MM.1S (cell line): ENCODE results near the gene ZBTB17.

ENCODE experiments used
- DNase-seq: peaks from one replicate; pipeline ENCODE4 v3.0.0-alpha.2; 2015
- H2AFZ ChIP-seq: fragments of 300-600 bp; sonication (generic); 2 replicates; pipeline ENCODE4 v1.6.0; 2016; ENCODE audit warnings: antibody characterized with exemption, low read length
- H3F3A ChIP-seq: fragments of 300-600 bp; sonication (generic); 2 replicates; pipeline ENCODE4 v1.6.1; 2016; ENCODE audit warnings: mild to moderate bottlenecking, antibody characterized with exemption, low read length, moderate library complexity, mixed read lengths; ENCODE audit not compliant: insufficient read depth
- H3K27ac ChIP-seq: fragments of 300-600 bp; sonication (generic); 2 replicates; pipeline ENCODE4 v1.5.1; 2016; ENCODE audit warnings: mild to moderate bottlenecking, low read length
- H3K27me3 ChIP-seq: fragments of 300-600 bp; sonication (generic); replicated peaks from 2 replicates; pipeline ENCODE4 v1.6.0; 2016; ENCODE audit warnings: low read length; ENCODE audit not compliant: insufficient read depth
- H3K36me3 ChIP-seq: fragments of 300-600 bp; sonication (generic); replicated peaks from 2 replicates; pipeline ENCODE4 v1.6.1; 2016; ENCODE audit warnings: mild to moderate bottlenecking, low read length, mixed read lengths; ENCODE audit not compliant: insufficient read depth
- H3K4me1 ChIP-seq: fragments of 300-600 bp; sonication (generic); 2 replicates; pipeline ENCODE4 v1.6.1; 2016; ENCODE audit warnings: low read length, mixed read lengths
- H3K4me2 ChIP-seq: fragments of 300-600 bp; sonication (generic); 2 replicates; pipeline ENCODE4 v1.6.0; 2016; ENCODE audit warnings: low read depth, low read length
- H3K4me3 ChIP-seq: fragments of 300-600 bp; sonication (generic); 2 replicates; pipeline ENCODE4 v1.5.1; 2016; ENCODE audit warnings: low read length, mixed read lengths
- H3K79me2 ChIP-seq: fragments of 300-600 bp; sonication (generic); 2 replicates; pipeline ENCODE4 v1.6.1; 2016; ENCODE audit warnings: mixed run types, low read length, mixed read lengths
- H3K9ac ChIP-seq: fragments of 300-600 bp; sonication (generic); 2 replicates; pipeline ENCODE4 v1.6.1; 2016; ENCODE audit warnings: low read length, mixed read lengths
- H3K9me2 ChIP-seq: fragments of 300-600 bp; sonication (generic); replicated peaks from 2 replicates; pipeline ENCODE4 v1.6.1; 2016; ENCODE audit warnings: mild to moderate bottlenecking, low read length, mixed read lengths; ENCODE audit not compliant: insufficient read depth
- H3K9me3 ChIP-seq: fragments of 300-600 bp; sonication (generic); replicated peaks from 2 replicates; pipeline ENCODE4 v1.6.1; 2016; ENCODE audit warnings: mild to moderate bottlenecking, low read length, mixed read lengths; ENCODE audit not compliant: insufficient read depth
- H4K20me1 ChIP-seq: fragments of 300-600 bp; sonication (generic); 2 replicates; pipeline ENCODE4 v1.6.1; 2016; ENCODE audit warnings: mild to moderate bottlenecking, low read length, moderate library complexity, mixed read lengths; ENCODE audit not compliant: insufficient read depth
- EZH2 ChIP-seq: fragments of 300-600 bp; sonication (generic); optimal IDR thresholded peaks from 2 replicates; pipeline ENCODE3; 2017; ENCODE audit warnings: low read depth, mild to moderate bottlenecking, antibody characterized with exemption, low read length, mixed read lengths
- EZH2phosphoT487 ChIP-seq: fragments of 300-600 bp; sonication (generic); IDR thresholded peaks from 2 replicates; pipeline ENCODE4 v1.6.1; 2018; ENCODE audit warnings: antibody characterized with exemption, low read length
- TF ChIP-seq, protein P1 (sequence below): fragments of 300-600 bp; sonication (generic); IDR thresholded peaks from 2 replicates; pipeline ENCODE4 v1.5.1; 2016; ENCODE audit warnings: antibody characterized with exemption, low read length, mixed read lengths

The ZBTB17 gene

DNA sequence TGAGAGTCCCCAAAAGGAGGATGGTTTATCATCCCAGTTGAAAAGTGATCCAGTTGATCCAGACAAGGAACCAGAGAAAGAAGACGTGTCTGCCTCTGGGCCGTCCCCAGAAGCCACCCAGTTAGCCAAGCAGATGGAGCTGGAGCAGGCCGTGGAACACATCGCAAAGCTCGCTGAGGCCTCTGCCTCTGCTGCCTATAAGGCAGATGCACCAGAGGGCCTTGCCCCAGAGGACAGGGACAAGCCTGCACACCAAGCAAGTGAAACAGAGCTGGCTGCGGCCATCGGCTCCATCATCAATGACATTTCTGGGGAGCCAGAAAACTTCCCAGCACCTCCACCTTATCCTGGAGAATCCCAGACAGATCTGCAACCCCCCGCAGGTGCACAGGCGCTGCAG lies 43.3 kb downstream of the ZBTB17 start:
- Histone ChIP-seq H3K4me2 (no peak overlapping the region), H3K36me3 (peaks cover 29% of the 10 kb centered on the region), H3K27ac (no peak overlapping the region), H3K27me3 (no peaks in the 10 kb centered on the region), H3K9me3 (no peaks in the 10 kb centered on the region), H3K79me2 (peaks cover 5% of the 10 kb centered on the region; the same call in 1 of the 2 replicates), H3K4me3 (no peak overlapping the region), H4K20me1 (no peaks in the 10 kb centered on the region), H3K4me1 (no peaks in the 10 kb centered on the region), H3K9ac (no peak overlapping the region), H3F3A (no peaks in the 10 kb centered on the region), H3K9me2 (no peaks in the 10 kb centered on the region), H2AFZ (no peak overlapping the region)
- no peak for DNase-seq
- no peak for TF ChIP-seq EZH2
- TF ChIP-seq, protein P1, sequence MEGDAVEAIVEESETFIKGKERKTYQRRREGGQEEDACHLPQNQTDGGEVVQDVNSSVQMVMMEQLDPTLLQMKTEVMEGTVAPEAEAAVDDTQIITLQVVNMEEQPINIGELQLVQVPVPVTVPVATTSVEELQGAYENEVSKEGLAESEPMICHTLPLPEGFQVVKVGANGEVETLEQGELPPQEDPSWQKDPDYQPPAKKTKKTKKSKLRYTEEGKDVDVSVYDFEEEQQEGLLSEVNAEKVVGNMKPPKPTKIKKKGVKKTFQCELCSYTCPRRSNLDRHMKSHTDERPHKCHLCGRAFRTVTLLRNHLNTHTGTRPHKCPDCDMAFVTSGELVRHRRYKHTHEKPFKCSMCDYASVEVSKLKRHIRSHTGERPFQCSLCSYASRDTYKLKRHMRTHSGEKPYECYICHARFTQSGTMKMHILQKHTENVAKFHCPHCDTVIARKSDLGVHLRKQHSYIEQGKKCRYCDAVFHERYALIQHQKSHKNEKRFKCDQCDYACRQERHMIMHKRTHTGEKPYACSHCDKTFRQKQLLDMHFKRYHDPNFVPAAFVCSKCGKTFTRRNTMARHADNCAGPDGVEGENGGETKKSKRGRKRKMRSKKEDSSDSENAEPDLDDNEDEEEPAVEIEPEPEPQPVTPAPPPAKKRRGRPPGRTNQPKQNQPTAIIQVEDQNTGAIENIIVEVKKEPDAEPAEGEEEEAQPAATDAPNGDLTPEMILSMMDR: no peak
- no peak for TF ChIP-seq EZH2phosphoT487

DNA sequence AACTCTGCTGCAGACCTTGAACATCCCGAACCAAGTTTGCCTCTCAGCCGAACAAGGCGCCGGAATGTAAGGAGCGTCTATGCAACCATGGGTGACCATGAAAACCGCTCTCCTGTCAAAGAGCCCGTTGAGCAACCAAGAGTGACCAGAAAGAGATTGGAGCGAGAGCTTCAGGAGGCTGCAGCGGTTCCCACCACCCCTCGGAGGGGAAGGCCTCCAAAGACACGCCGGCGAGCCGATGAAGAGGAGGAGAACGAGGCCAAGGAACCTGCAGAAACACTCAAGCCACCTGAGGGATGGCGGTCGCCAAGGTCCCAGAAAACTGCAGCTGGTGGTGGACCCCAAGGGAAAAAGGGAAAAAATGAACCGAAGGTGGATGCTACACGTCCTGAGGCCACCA lies 44.0 kb downstream of the ZBTB17 start:
- DNase-seq: no peak
- no peaks in the 10 kb centered on the region for H4K20me1 ChIP-seq
- H3F3A ChIP-seq: no peaks in the 10 kb centered on the region
- peaks cover 29% of the 10 kb centered on the region for H3K36me3 ChIP-seq
- H3K79me2 ChIP-seq: peaks cover 5% of the 10 kb centered on the region; the same call in 1 of the 2 replicates
- H3K9me2 ChIP-seq: no peaks in the 10 kb centered on the region
- no peak overlapping the region for H3K4me3 ChIP-seq
- no peak overlapping the region for H3K27ac ChIP-seq
- H3K27me3 ChIP-seq: no peaks in the 10 kb centered on the region
- H3K4me2 ChIP-seq: no peak overlapping the region
- TF ChIP-seq, protein P1: no peak
- no peak for TF ChIP-seq EZH2
- no peak for TF ChIP-seq EZH2phosphoT487
- no peak overlapping the region for H3K9ac ChIP-seq
- no peaks in the 10 kb centered on the region for H3K4me1 ChIP-seq
- H3K9me3 ChIP-seq: no peaks in the 10 kb centered on the region
- no peak overlapping the region for H2AFZ ChIP-seq

DNA sequence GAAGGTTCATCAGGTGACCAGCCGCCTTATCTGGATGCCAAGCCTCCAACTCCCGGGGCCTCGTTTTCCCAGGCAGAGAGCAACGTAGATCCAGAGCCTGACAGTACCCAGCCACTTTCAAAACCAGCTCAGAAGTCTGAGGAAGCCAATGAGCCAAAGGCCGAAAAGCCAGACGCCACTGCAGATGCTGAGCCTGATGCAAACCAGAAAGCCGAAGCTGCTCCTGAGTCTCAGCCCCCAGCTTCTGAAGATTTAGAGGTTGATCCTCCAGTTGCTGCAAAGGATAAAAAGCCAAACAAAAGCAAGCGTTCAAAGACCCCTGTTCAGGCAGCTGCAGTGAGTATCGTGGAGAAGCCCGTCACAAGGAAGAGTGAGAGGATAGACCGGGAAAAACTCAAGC lies 44.5 kb downstream of the ZBTB17 start:
- Histone ChIP-seq H3K36me3 (peaks cover 29% of the 10 kb centered on the region), H2AFZ (no peak overlapping the region), H3F3A (no peaks in the 10 kb centered on the region), H3K79me2 (peaks cover 5% of the 10 kb centered on the region; the same call in 1 of the 2 replicates), H3K4me1 (no peaks in the 10 kb centered on the region), H3K9ac (no peak overlapping the region), H3K4me3 (no peak overlapping the region), H3K27me3 (no peaks in the 10 kb centered on the region), H3K27ac (no peak overlapping the region), H4K20me1 (no peaks in the 10 kb centered on the region), H3K4me2 (no peak overlapping the region), H3K9me2 (no peaks in the 10 kb centered on the region), H3K9me3 (no peaks in the 10 kb centered on the region)
- DNase-seq: no peak
- no peak for TF ChIP-seq EZH2
- no peak for TF ChIP-seq EZH2phosphoT487
- TF ChIP-seq, protein P1: no peak
